KMS-11 (cell line): Measurements from ENCODE around the gene PPP1R15B.

Experiments
- H2AFZ ChIP-seq: fragments of 200-600 bp; sonication (generic); 2 replicates; pipeline ENCODE4 v1.6.1; 2016; ENCODE audit warnings: antibody characterized with exemption, mixed run types, low read depth
- H3K27ac ChIP-seq: fragments of 200-600 bp; sonication (generic); 2 replicates; pipeline ENCODE4 v1.6.1; 2016; ENCODE audit warnings: mild to moderate bottlenecking, mixed run types
- H3K27me3 ChIP-seq: fragments of 200-600 bp; sonication (generic); 2 replicates; pipeline ENCODE4 v1.6.1; 2017; ENCODE audit warnings: mild to moderate bottlenecking, low read depth, mixed run types, moderate library complexity; ENCODE audit not compliant: insufficient read depth
- H3K36me3 ChIP-seq: fragments of 200-600 bp; sonication (generic); 2 replicates; pipeline ENCODE4 v1.6.1; 2017; ENCODE audit warnings: mild to moderate bottlenecking, mixed run types; ENCODE audit not compliant: insufficient read depth
- H3K4me1 ChIP-seq: fragments of 200-600 bp; sonication (generic); 2 replicates; pipeline ENCODE4 v1.6.1; 2016; ENCODE audit warnings: mild to moderate bottlenecking, low read depth, mixed run types; ENCODE audit not compliant: poor library complexity, severe bottlenecking
- H3K4me2 ChIP-seq: fragments of 200-600 bp; sonication (generic); 2 replicates; pipeline ENCODE4 v1.7.0; 2016; ENCODE audit warnings: mild to moderate bottlenecking, mixed run types
- H3K4me3 ChIP-seq: fragments of 200-600 bp; sonication (generic); IDR thresholded peaks from 2 replicates; pipeline ENCODE4 v1.6.1; 2017; ENCODE audit warnings: low read depth, low read length, mixed read lengths; ENCODE audit not compliant: insufficient read depth
- H3K79me2 ChIP-seq: fragments of 200-600 bp; sonication (generic); 2 replicates; pipeline ENCODE4 v1.6.1; 2016; ENCODE audit warnings: low read depth, mixed run types; ENCODE audit not compliant: insufficient read depth
- H3K9ac ChIP-seq: fragments of 200-600 bp; sonication (generic); 2 replicates; pipeline ENCODE4 v1.6.1; 2016; ENCODE audit warnings: mild to moderate bottlenecking, mixed run types
- H4K20me1 ChIP-seq: fragments of 200-600 bp; sonication (generic); 2 replicates; pipeline ENCODE4 v1.6.1; 2016; ENCODE audit warnings: mild to moderate bottlenecking, mixed run types; ENCODE audit not compliant: insufficient read depth
- CTCF ChIP-seq: fragments of 200-600 bp; sonication (generic); conservative IDR thresholded peaks from 2 replicates; pipeline ENCODE4 v1.6.1; 2017; ENCODE audit warnings: low read depth, mild to moderate bottlenecking, antibody characterized with exemption, low read length, moderate library complexity, mixed read lengths

PPP1R15B gene

GRCh38 chr1:204404629-204405028, 7.0 kb downstream of the PPP1R15B start:
- Histone ChIP-seq H3K9ac (no peak overlapping the region), H4K20me1 (peaks cover 58% of the 10 kb centered on the region), H2AFZ (no peak overlapping the region), H3K36me3 (peaks cover 14% of the 10 kb centered on the region; the same call in 1 of the 2 replicates), H3K27me3 (no peaks in the 10 kb centered on the region), H3K4me3 (no peak overlapping the region), H3K27ac (no peak overlapping the region), H3K79me2 (peaks cover 73% of the 10 kb centered on the region), H3K4me1 (peaks cover 23% of the 10 kb centered on the region), H3K4me2 (0 out of 2 replicates have a peak overlapping the region, but pooled peaks have one; percentile 0)
- no peak for TF ChIP-seq CTCF

- peaks cover 13% of the 10 kb centered on the region; the same call in 1 of the 2 replicates for H3K36me3 ChIP-seq
- H3K9ac ChIP-seq, result no peak overlapping the region
- no peak for TF ChIP-seq CTCF
- H3K27me3 ChIP-seq, result no peaks in the 10 kb centered on the region
- H4K20me1 ChIP-seq, result peaks cover 36% of the 10 kb centered on the region
- no peak overlapping the region for H2AFZ ChIP-seq
- no peak overlapping the region for H3K27ac ChIP-seq
- no peak overlapping the region for H3K4me2 ChIP-seq
- peaks cover 51% of the 10 kb centered on the region for H3K79me2 ChIP-seq
- H3K4me1 ChIP-seq, result peaks cover 27% of the 10 kb centered on the region
- no peak overlapping the region for H3K4me3 ChIP-seq
Measured at GRCh38 chr1:204402391-204402790, 9.2 kb downstream of the PPP1R15B start.

- Histone ChIP-seq H3K9ac (no peak overlapping the region), H3K79me2 (peaks cover 44% of the 10 kb centered on the region), H3K4me1 (peaks cover 20% of the 10 kb centered on the region), H3K4me2 (no peak overlapping the region), H4K20me1 (peaks cover 29% of the 10 kb centered on the region), H3K36me3 (peaks cover 8% of the 10 kb centered on the region; the same call in 1 of the 2 replicates), H2AFZ (no peak overlapping the region), H3K27ac (no peak overlapping the region), H3K27me3 (no peaks in the 10 kb centered on the region), H3K4me3 (no peak overlapping the region)
- TF ChIP-seq CTCF, result no peak
Measured at GRCh38 chr1:204401730-204402129, 9.9 kb downstream of the PPP1R15B start.

GRCh38 chr1:204400882-204401510, 10.6 kb downstream of the PPP1R15B start:
- Histone ChIP-seq H3K9ac (no peak overlapping the region), H3K4me3 (no peak overlapping the region), H3K36me3 (peaks cover 8% of the 10 kb centered on the region; the same call in 1 of the 2 replicates), H3K27ac (no peak overlapping the region), H2AFZ (no peak overlapping the region), H3K4me1 (peaks cover 13% of the 10 kb centered on the region), H4K20me1 (peaks cover 22% of the 10 kb centered on the region), H3K27me3 (no peaks in the 10 kb centered on the region), H3K79me2 (peaks cover 37% of the 10 kb centered on the region), H3K4me2 (no peak overlapping the region)
- TF ChIP-seq CTCF, result no peak
